PC-3 (cell line): ENCODE data around the gene ZFPM1. TPM values are rescaled to one million over a fixed set of nuclear protein-coding genes. Genes with fewer than 3 reads are reported as not detected.

Experiments used
- ATAC-seq: fragments of 200-7000 bp; cut with Tn5 transposase; 2 replicates; pipeline ENCODE4 v1.9.1; 2020; ENCODE audit warnings: mild to moderate bottlenecking, moderate library complexity
- BruUV-seq: library from RNA; stranded (reverse); fragments of 400-500 nt; replicated peaks from 2 replicates; lab custom pipeline; 2021; lab: Mats Ljungman, UMichigan
- CTCF ChIA-PET: fragments of 300-600 bp; sonication (Branson Sonifier 250); formaldehyde crosslinking; loops from one replicate; lab custom pipeline; 2022; ENCODE audit warnings: antibody characterized with exemption; lab: Charles Lee
- POLR2A ChIA-PET: fragments of 300-600 bp; sonication (Branson Sonifier 250); formaldehyde crosslinking; loops from one replicate; lab custom pipeline; 2022; ENCODE audit warnings: antibody characterized with exemption; ENCODE audit not compliant: unreplicated experiment; lab: Charles Lee
- DNase-seq: peaks from one replicate; pipeline ENCODE4 v3.0.0-alpha.2; 2015
- H2AFZ ChIP-seq: fragments of 300-600 bp; sonication (generic); 2 replicates; pipeline ENCODE4 v1.6.0; 2016; ENCODE audit warnings: antibody characterized with exemption, low read length
- H3F3A ChIP-seq: fragments of 300-600 bp; sonication (generic); one replicate; pipeline ENCODE4 v1.6.0; 2017; ENCODE audit warnings: antibody characterized with exemption, low read length, control low read depth, mild to moderate bottlenecking; ENCODE audit not compliant: unreplicated experiment
- H3K27ac ChIP-seq: fragments of 300-600 bp; sonication (generic); 2 replicates; pipeline ENCODE4 v1.5.1; 2016; ENCODE audit warnings: mild to moderate bottlenecking, low read length
- H3K27me3 ChIP-seq: fragments of 300-600 bp; sonication (generic); 2 replicates; pipeline ENCODE4 v1.6.1; 2016; ENCODE audit warnings: low read length, mixed read lengths
- H3K36me3 ChIP-seq: fragments of 300-600 bp; sonication (generic); 2 replicates; pipeline ENCODE4 v1.6.1; 2016; ENCODE audit warnings: low read depth, mixed run types, low read length, mixed read lengths
- H3K4me1 ChIP-seq: fragments of 300-600 bp; sonication (generic); 2 replicates; pipeline ENCODE4 v1.5.1; 2016; ENCODE audit warnings: low read length; ENCODE audit not compliant: insufficient read depth
- H3K4me2 ChIP-seq: fragments of 300-600 bp; sonication (generic); 2 replicates; pipeline ENCODE4 v1.6.0; 2016; ENCODE audit warnings: low read length
- H3K4me3 ChIP-seq: fragments of 300-600 bp; sonication (generic); 2 replicates; pipeline ENCODE4 v1.5.1; 2016; ENCODE audit warnings: mild to moderate bottlenecking, low read length, mixed read lengths
- H3K79me2 ChIP-seq: fragments of 300-600 bp; sonication (generic); 2 replicates; pipeline ENCODE4 v1.6.1; 2017; ENCODE audit warnings: low read length, mixed read lengths
- H3K9ac ChIP-seq: fragments of 300-600 bp; sonication (generic); 2 replicates; pipeline ENCODE4 v1.6.0; 2016; ENCODE audit warnings: mild to moderate bottlenecking, low read length
- H3K9me2 ChIP-seq: fragments of 300-600 bp; sonication (generic); replicated peaks from 2 replicates; pipeline ENCODE4 v1.6.1; 2016; ENCODE audit warnings: mixed run types, low read length, mixed read lengths
- H3K9me3 ChIP-seq: fragments of 300-600 bp; sonication (generic); 2 replicates; pipeline ENCODE4 v1.6.1; 2016; ENCODE audit warnings: low read length, mixed read lengths
- H4K20me1 ChIP-seq: fragments of 300-600 bp; sonication (generic); 2 replicates; pipeline ENCODE4 v1.6.1; 2016; ENCODE audit warnings: low read length, mixed read lengths
- EZH2 ChIP-seq: fragments of 300-600 bp; sonication (generic); IDR thresholded peaks from one replicate; pipeline ENCODE4 v1.6.1; 2017; ENCODE audit warnings: antibody characterized with exemption, mild to moderate bottlenecking, low read length; ENCODE audit not compliant: unreplicated experiment
- EZH2phosphoT487 ChIP-seq: fragments of 300-600 bp; sonication (generic); IDR thresholded peaks from 2 replicates; pipeline ENCODE4 v1.6.1; 2018; ENCODE audit warnings: mild to moderate bottlenecking, antibody characterized with exemption, low read length, borderline replicate concordance
- intact Hi-C: fragments of 100-400 bp; cut with micrococcal nuclease; formaldehyde crosslinking; loops from 2 replicates; pipeline ENCODE4 v1.9.0; 2023
- total RNA-seq: library from RNA; depleted of rRNA; stranded (reverse); fragments of >200 nt; gene quantifications from 2 replicates; pipeline ENCODE4 v1.2.3, GENCODE V29; 2014
- TF ChIP-seq, protein P1 (sequence below): fragments of 300-600 bp; sonication (generic); conservative IDR thresholded peaks from 2 replicates; pipeline ENCODE4 v1.5.1; 2017; ENCODE audit warnings: antibody characterized with exemption, low read depth, mild to moderate bottlenecking, low read length

Gene ZFPM1
- total RNA-seq, 1 experiment from 2014 or later = 4.6 TPM

GRCh38 chr16:88442727-88443576 lies 10.1 kb upstream of the ZFPM1 start:
- Histone ChIP-seq H3F3A (no peaks in the 10 kb centered on the region), H3K4me3 (peak overlapping the region; percentile 40; the same call in 1 of the 2 replicates), H3K9me3 (no peaks in the 10 kb centered on the region), H2AFZ (peak overlapping the region; percentile 68), H3K4me2 (peak overlapping the region; percentile 75), H3K27ac (no peak overlapping the region), H3K9me2 (no peaks in the 10 kb centered on the region), H3K36me3 (no peaks in the 10 kb centered on the region), H3K4me1 (peaks cover 9% of the 10 kb centered on the region; the same call in 1 of the 2 replicates), H3K79me2 (no peaks in the 10 kb centered on the region), H4K20me1 (no peaks in the 10 kb centered on the region), H3K9ac (no peak overlapping the region), H3K27me3 (no peaks in the 10 kb centered on the region)
- DNase-seq = peak; percentile 81
- intact Hi-C loops = loop anchor here (2.0 to 10.0 kb wide), 2 partner anchors 82 to 118 kb away; no protein-coding TSS in a partner anchor
- BruUV-seq = no TSS peak
- TF ChIP-seq, protein P1, sequence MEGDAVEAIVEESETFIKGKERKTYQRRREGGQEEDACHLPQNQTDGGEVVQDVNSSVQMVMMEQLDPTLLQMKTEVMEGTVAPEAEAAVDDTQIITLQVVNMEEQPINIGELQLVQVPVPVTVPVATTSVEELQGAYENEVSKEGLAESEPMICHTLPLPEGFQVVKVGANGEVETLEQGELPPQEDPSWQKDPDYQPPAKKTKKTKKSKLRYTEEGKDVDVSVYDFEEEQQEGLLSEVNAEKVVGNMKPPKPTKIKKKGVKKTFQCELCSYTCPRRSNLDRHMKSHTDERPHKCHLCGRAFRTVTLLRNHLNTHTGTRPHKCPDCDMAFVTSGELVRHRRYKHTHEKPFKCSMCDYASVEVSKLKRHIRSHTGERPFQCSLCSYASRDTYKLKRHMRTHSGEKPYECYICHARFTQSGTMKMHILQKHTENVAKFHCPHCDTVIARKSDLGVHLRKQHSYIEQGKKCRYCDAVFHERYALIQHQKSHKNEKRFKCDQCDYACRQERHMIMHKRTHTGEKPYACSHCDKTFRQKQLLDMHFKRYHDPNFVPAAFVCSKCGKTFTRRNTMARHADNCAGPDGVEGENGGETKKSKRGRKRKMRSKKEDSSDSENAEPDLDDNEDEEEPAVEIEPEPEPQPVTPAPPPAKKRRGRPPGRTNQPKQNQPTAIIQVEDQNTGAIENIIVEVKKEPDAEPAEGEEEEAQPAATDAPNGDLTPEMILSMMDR = peak; percentile 81
- TF ChIP-seq EZH2phosphoT487 = no peak
- TF ChIP-seq EZH2 = no peak
- peak; percentile 87 for ATAC-seq
- CTCF ChIA-PET = no interaction called here
- POLR2A ChIA-PET = interaction anchor here (0.6 kb wide), 1 partner anchor 295 kb away, joined by 4 read pairs; no protein-coding TSS in a partner anchor

DNA sequence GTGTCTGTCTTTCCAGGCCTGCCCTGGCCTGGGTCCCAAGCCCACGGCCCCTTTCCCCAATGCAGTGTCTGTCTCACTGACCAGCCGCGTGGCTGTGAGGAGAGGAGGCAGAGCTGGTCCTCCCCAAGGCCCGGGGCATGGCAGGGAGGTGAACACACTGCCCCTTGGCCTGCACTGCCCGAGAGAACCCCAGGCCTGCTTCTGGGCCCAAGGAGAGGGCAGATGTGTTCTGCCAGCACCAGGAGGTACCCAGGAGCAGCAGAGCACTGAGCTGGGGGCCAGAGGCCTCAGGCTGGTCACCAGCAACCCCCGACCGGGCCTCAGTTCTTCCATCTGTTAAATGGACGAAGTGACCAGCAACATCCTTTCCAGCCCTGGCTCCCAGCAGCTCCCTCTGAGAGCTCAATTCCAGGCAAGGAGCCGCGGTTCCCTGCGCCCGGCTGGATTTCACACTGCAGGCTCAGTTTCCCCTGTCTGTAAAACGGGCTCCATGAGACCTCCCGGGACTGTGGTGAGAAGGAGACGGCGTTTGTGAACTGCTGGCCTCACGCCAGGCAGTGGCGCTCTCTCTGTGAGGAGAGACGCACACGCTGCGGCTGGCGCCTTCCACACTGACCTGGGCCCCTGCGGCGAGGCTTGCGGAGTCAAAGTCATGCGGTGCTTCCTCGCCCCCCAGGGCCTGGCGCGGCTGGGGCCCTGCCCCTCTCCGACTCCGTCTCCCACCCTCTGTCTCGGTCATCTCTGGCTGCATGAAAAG lies 8.1 kb upstream of the ZFPM1 start:
- Histone ChIP-seq H3K9me2 (no peaks in the 10 kb centered on the region), H3K4me3 (no peak overlapping the region), H4K20me1 (no peaks in the 10 kb centered on the region), H3K27me3 (no peaks in the 10 kb centered on the region), H3K4me2 (no peak overlapping the region), H3K4me1 (peaks cover 9% of the 10 kb centered on the region; the same call in 1 of the 2 replicates), H2AFZ (no peak overlapping the region), H3K79me2 (no peaks in the 10 kb centered on the region), H3K27ac (no peak overlapping the region), H3F3A (no peaks in the 10 kb centered on the region), H3K9me3 (no peaks in the 10 kb centered on the region), H3K36me3 (no peaks in the 10 kb centered on the region), H3K9ac (no peak overlapping the region)
- CTCF ChIA-PET = no interaction called here
- no peak for DNase-seq
- TF ChIP-seq EZH2phosphoT487 = no peak
- no peak for TF ChIP-seq EZH2
- TF ChIP-seq, protein P1 = no peak
- POLR2A ChIA-PET = no interaction called here
- no peak for ATAC-seq
- no TSS peak for BruUV-seq
- intact Hi-C loops = loop anchor here (10.0 kb wide), 1 partner anchor 80 kb away; no protein-coding TSS in a partner anchor
